Cardiac muscle cell (in vitro differentiated cells and primary cell): ENCODE data around the gene BPIFA2. TPM values are rescaled to one million over a fixed set of nuclear protein-coding genes. Genes with fewer than 3 reads are reported as not detected.
A peak's percentile ranks its signal among the peaks of the same experiment; 100 is the strongest.

Experiments
- DNase-seq, 2 donors: peaks; one replicate each; pipeline versions ENCODE4 v3.0.0 to v3.0.0-alpha.2; 2010 to 2017; ENCODE audit warnings: low read depth in 1 of 2, low spot score in 1 of 2
- H3K27ac ChIP-seq: fragments of 200-600 bp; sonication (generic); 2 replicates; pipeline ENCODE4 v1.5.1; 2016
- H3K27me3 ChIP-seq: fragments of 200-600 bp; sonication (generic); 2 replicates; pipeline ENCODE4 v1.6.0; 2016; ENCODE audit warnings: control low read depth
- H3K36me3 ChIP-seq: fragments of 200-600 bp; sonication (generic); 2 replicates; pipeline ENCODE4 v1.5.1; 2016; ENCODE audit warnings: control low read depth
- H3K4me1 ChIP-seq: fragments of 200-600 bp; sonication (generic); 2 replicates; pipeline ENCODE4 v1.8.1; 2017; ENCODE audit warnings: low read depth, mild to moderate bottlenecking, mixed run types
- H3K4me3 ChIP-seq: fragments of 200-600 bp; sonication (generic); 2 replicates; pipeline ENCODE4 v1.5.1; 2016; ENCODE audit warnings: mild to moderate bottlenecking
- H3K9me3 ChIP-seq: fragments of 200-600 bp; sonication (generic); 2 replicates; pipeline ENCODE4 v1.5.1; 2017; ENCODE audit warnings: low read depth, mild to moderate bottlenecking, control low read depth
- CTCF ChIP-seq: IDR thresholded peaks from 2 replicates; pipeline ENCODE4 v1.5.1; 2012; ENCODE audit warnings: low read depth, mild to moderate bottlenecking, low read length
- polyA plus RNA-seq: library from polyadenylated mRNA; unstranded; fragments of >200 nt; fragmentation: Nextera tagmentation; extraction: Ambion mirVana; gene quantifications from 2 replicates; pipeline ENCODE4 v1.2.1, GENCODE V29; 2016
- total RNA-seq: library from RNA; depleted of rRNA; stranded (reverse); fragments of >200 nt; gene quantifications from 2 replicates; pipeline ENCODE4 v1.2.3, GENCODE V29; 2016

Gene BPIFA2
- total and polyA plus RNA-seq, 2 experiments from 2014 or later: not detected

DNA sequence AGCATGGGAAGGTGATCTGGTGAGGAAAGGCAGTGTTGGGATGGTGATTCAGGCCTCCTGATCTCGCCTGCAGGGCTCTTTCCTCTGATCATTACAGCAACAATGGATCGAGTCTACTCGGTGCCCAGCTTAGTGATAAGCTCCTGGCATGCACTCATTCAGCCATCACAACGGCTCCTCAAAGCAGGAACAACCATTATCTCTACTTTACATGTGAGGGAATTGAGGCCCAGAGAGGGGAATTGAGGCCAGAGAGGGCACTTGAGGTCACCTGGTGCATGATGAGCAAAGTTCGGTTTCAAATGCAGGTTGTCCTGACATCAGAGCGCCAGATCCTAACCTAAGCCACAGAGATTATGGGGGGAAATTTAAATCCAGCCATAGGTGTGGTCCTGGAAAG, 42.0 kb upstream of the BPIFA2 start:
- TF ChIP-seq CTCF: no peak
- Histone ChIP-seq H3K27ac (no peak overlapping the region), H3K4me3 (no peak overlapping the region), H3K27me3 (no peaks in the 10 kb centered on the region), H3K4me1 (no peaks in the 10 kb centered on the region), H3K36me3 (no peaks in the 10 kb centered on the region), H3K9me3 (no peaks in the 10 kb centered on the region)
- no peak for DNase-seq

DNA sequence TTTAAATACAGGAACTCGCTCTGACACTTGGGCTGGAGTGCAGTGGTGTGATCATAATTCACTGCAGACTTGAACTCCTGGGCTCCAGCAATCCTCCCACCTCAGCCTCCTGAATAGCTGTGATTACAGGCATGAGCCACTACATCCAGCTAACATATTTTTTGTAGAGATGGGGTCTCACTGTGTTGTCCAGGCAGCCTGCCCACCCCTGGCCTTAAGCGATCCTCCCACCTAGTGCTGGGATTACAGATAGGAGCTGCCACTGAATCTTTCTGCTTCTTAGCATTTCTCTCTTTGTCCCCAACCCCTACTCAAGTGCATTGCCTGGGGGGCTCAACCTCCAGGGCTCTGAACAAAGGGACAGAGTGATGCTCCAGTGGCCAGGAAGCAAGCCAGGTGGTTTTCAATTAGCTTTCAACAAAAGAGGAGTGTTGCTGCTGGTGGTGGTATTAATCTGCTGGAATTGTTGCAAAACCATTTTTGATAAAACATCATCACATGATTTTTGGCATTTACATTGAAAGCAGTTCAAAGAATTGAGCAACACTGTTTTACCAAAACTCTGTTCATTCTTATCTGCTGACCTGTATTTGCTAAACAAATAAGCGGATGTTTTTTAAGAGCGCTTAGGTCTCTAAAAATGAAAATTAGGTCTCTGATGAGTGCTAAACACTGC, 40.4 kb upstream of the BPIFA2 start:
- H3K4me3 ChIP-seq: no peak overlapping the region
- H3K9me3 ChIP-seq: no peaks in the 10 kb centered on the region
- no peaks in the 10 kb centered on the region for H3K4me1 ChIP-seq
- H3K27ac ChIP-seq: no peak overlapping the region
- DNase-seq: peak in 1 of 2 donors; percentile 34
- no peaks in the 10 kb centered on the region for H3K27me3 ChIP-seq
- no peak for TF ChIP-seq CTCF
- H3K36me3 ChIP-seq: no peaks in the 10 kb centered on the region

- Histone ChIP-seq H3K36me3 (no peaks in the 10 kb centered on the region), H3K27me3 (no peaks in the 10 kb centered on the region), H3K4me3 (no peak overlapping the region), H3K27ac (no peak overlapping the region), H3K4me1 (no peaks in the 10 kb centered on the region), H3K9me3 (no peaks in the 10 kb centered on the region)
- peak in 1 of 2 donors; percentile 42 for DNase-seq
- TF ChIP-seq CTCF: no peak
Measured at GRCh38 chr20:33130568-33131061, 37.3 kb upstream of the BPIFA2 start.

- H3K27ac ChIP-seq: no peak overlapping the region
- no peaks in the 10 kb centered on the region for H3K36me3 ChIP-seq
- no peaks in the 10 kb centered on the region for H3K4me1 ChIP-seq
- DNase-seq: no peak
- TF ChIP-seq CTCF: no peak
- no peaks in the 10 kb centered on the region for H3K27me3 ChIP-seq
- no peaks in the 10 kb centered on the region for H3K9me3 ChIP-seq
- H3K4me3 ChIP-seq: no peak overlapping the region
Measured at GRCh38 chr20:33131949-33132473, 35.9 kb upstream of the BPIFA2 start.

GRCh38 chr20:33132513-33133372, 35.2 kb upstream of the BPIFA2 start:
- peak in 1 of 2 donors; percentile 40 for DNase-seq
- no peaks in the 10 kb centered on the region for H3K9me3 ChIP-seq
- H3K4me1 ChIP-seq: no peaks in the 10 kb centered on the region
- H3K27me3 ChIP-seq: no peaks in the 10 kb centered on the region
- H3K27ac ChIP-seq: no peak overlapping the region
- no peaks in the 10 kb centered on the region for H3K36me3 ChIP-seq
- TF ChIP-seq CTCF: no peak
- H3K4me3 ChIP-seq: no peak overlapping the region
